Esophagus mucosa (tissue), 1 donor: Measurements from ENCODE around the gene PGM5. TPM values are rescaled to one million over a fixed set of nuclear protein-coding genes. Genes with fewer than 3 reads are reported as not detected.
A peak's percentile ranks its signal among the peaks of the same experiment; 100 is the strongest.
"Not testable (repeated sequence)": the region's sequence is repeated elsewhere in the genome, so short reads cannot be mapped to it uniquely, and the experiment has no call there.

Experiments used
- ATAC-seq: fragments of 200-7000 bp; cut with Tn5 transposase; one replicate; pipeline ENCODE4 v1.9.1; 2020
- total RNA-seq: library from RNA; stranded (reverse); gene quantifications from one replicate; pipeline ENCODE4 v1.2.4, GENCODE V29; 2023
- donor health status: DM: yes; HTN: yes; CAD: no.

Gene PGM5
- 4.1 TPM for total RNA-seq

- ATAC-seq, result peak; percentile 51
Measured at GRCh38 chr9:68356380-68357118, at the start of gene PGM5. TSS of gene PGM5 (plus strand) at chr9:68356611. CDS start at chr9:68357128, 517 bp downstream.

GRCh38 chr9:68307127-68307526 lies 49.3 kb upstream of the PGM5 start:
- peak; percentile 50 for ATAC-seq

- ATAC-seq, result peak; percentile 40
Measured at GRCh38 chr9:68307654-68308053, 48.8 kb upstream of the PGM5 start.

- not testable (repeated sequence) for ATAC-seq
Measured at GRCh38 chr9:68311208-68311607, 45.2 kb upstream of the PGM5 start.

GRCh38 chr9:68318209-68318608 lies 38.2 kb upstream of the PGM5 start:
- not testable (repeated sequence) for ATAC-seq

GRCh38 chr9:68323749-68324148 lies 32.7 kb upstream of the PGM5 start:
- ATAC-seq, result not testable (repeated sequence)

- not testable (repeated sequence) for ATAC-seq
Measured at GRCh38 chr9:68324518-68324917, 31.9 kb upstream of the PGM5 start.

GRCh38 chr9:68329106-68329505 lies 27.3 kb upstream of the PGM5 start:
- not testable (repeated sequence) for ATAC-seq

- ATAC-seq, result not testable (repeated sequence)
Measured at GRCh38 chr9:68330531-68331173, 25.8 kb upstream of the PGM5 start.

GRCh38 chr9:68332122-68332521 lies 24.3 kb upstream of the PGM5 start:
- not testable (repeated sequence) for ATAC-seq

GRCh38 chr9:68335935-68336334 lies 20.5 kb upstream of the PGM5 start:
- not testable (repeated sequence) for ATAC-seq

GRCh38 chr9:68336639-68337339 lies 19.6 kb upstream of the PGM5 start:
- ATAC-seq, result not testable (repeated sequence)

GRCh38 chr9:68338000-68338399 lies 18.4 kb upstream of the PGM5 start:
- not testable (repeated sequence) for ATAC-seq

GRCh38 chr9:68342265-68343025 lies 14.0 kb upstream of the PGM5 start:
- peak; percentile 89 for ATAC-seq

GRCh38 chr9:68343242-68343641 lies 13.2 kb upstream of the PGM5 start:
- ATAC-seq, result not testable (repeated sequence)

GRCh38 chr9:68343992-68344391 lies 12.4 kb upstream of the PGM5 start:
- ATAC-seq, result not testable (repeated sequence)

- not testable (repeated sequence) for ATAC-seq
Measured at GRCh38 chr9:68351689-68352088, 4.7 kb upstream of the PGM5 start.

- ATAC-seq, result not testable (repeated sequence)
Measured at GRCh38 chr9:68355993-68356379, 425 bp upstream of the PGM5 start.

GRCh38 chr9:68357119-68357714 lies 806 bp downstream of the PGM5 start:
- ATAC-seq, result peak; percentile 37

- not testable (repeated sequence) for ATAC-seq
Measured at GRCh38 chr9:68366933-68367547, 10.6 kb downstream of the PGM5 start.

GRCh38 chr9:68375789-68376188 lies 19.4 kb downstream of the PGM5 start:
- not testable (repeated sequence) for ATAC-seq

- not testable (repeated sequence) for ATAC-seq
Measured at GRCh38 chr9:68377723-68378122, 21.3 kb downstream of the PGM5 start.
